Activated CD4-positive, alpha-beta T cell treated with anti-CD3 and anti-CD28 coated beads, Interleukin-2, amount 50 U/mL, for 16 hours (primary cell): ENCODE results near the gene SPSB4.

Experiments used
- DNase-seq: peaks from one replicate; pipeline ENCODE4 v3.0.0-alpha.2; 2020

The SPSB4 gene

DNA sequence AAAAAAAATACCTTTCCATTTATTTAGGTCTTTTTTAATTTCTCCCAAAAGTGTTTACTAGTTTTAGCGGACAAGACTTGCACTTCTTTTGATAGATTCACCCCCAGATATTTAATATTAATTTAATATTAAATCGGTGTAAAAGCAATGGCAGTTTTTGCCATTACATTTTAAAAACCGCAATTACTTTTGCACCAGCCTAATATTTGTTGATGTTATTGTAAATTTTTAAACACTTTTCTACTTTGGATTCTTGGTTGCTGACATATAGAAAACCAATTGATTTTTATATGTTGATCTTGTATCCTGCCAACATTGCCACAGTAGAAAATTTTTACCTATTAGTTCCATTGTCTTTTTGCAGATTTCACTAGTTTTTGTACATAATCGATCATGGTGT lies 116.5 kb downstream of the SPSB4 start:
- DNase-seq: no peak

- DNase-seq: no peak
Observed at GRCh38 chr3:141170678-141171295, 119.6 kb downstream of the SPSB4 start.

- DNase-seq: no peak
Observed at GRCh38 chr3:141174674-141175073, 123.5 kb downstream of the SPSB4 start.

DNA sequence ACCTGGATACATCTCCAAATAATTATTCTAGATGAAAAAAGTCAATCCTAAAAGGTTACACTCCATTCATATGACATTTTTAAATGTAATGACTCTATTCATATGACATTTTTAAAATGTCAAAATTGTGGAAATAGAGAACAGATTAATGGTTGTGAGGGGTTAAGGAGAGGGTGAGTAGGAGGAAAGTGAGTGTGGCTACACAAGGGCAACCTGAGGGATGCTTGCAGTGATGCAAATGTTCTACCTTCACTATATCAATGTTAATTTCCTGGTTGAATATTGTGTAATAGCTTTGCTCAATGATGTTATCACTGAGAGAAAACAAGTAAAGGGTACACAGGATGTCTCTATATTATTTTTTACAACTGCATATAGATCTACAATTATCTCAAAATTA lies 125.6 kb downstream of the SPSB4 start:
- no peak for DNase-seq

- DNase-seq: no peak
Observed at GRCh38 chr3:141178026-141178425, 126.9 kb downstream of the SPSB4 start.

- DNase-seq: no peak
Observed at GRCh38 chr3:141178551-141178950, 127.4 kb downstream of the SPSB4 start.

DNA sequence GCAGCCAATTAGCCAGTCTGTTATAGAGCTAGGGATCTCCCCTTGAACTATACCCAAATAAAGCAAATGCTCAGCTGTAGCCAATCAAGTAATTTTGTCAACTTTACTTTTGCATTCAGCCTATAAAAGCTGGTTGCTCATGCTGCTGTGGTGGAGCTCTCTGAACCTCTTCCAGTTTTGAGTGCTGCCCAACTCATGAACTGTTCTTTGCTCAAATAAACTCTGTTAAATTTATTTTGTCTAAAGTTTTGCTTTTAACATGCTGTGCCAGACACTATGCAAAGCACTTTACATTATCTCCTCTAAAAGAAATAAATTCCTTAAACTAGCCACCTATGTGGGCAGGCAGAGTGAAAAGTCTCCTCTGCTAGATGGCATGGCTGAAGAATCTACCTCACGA lies 128.8 kb downstream of the SPSB4 start:
- no peak for DNase-seq

- no peak for DNase-seq
Observed at GRCh38 chr3:141181196-141181595, 130.0 kb downstream of the SPSB4 start.

GRCh38 chr3:141181819-141182218 lies 130.7 kb downstream of the SPSB4 start:
- DNase-seq: no peak

DNA sequence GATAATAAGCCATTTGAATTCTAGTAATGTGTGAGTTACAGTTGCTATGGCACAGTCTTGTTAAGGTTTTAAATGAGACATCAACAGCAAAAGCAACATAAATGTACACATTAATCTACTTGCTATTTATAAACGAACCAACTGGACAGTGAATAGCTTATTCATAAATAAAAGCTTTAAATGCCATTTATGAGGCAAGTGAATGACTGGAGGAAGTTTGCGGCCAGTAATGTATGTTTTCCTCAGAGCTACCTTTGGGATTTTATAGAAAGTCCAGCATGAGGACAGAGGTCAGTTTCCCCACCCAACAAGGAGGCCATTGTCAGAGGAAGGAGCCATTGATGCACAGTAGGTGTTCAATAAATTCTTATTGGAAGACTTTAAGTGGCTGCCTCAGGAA lies 132.5 kb downstream of the SPSB4 start:
- no peak for DNase-seq

DNA sequence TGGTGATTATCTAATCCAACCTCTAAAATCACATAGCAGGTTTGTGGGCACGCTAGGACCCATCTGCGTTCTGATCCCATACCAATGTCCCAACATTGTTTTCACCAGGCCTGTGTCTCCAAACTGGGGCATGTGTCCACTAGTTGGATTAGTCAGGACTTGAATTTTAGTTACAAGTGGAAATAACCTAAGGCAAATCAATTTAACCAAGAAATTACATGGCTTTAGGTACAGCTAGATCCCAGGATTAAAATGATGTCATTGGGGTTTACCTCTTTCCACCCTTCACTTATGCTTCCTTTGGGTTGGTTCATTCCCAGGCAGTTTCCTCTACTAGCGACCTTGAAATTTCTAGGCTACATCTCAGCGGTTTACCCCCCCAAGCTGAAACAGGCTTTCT lies 133.3 kb downstream of the SPSB4 start:
- DNase-seq: no peak

GRCh38 chr3:141191097-141191749 lies 140.1 kb downstream of the SPSB4 start:
- DNase-seq: no peak

DNA sequence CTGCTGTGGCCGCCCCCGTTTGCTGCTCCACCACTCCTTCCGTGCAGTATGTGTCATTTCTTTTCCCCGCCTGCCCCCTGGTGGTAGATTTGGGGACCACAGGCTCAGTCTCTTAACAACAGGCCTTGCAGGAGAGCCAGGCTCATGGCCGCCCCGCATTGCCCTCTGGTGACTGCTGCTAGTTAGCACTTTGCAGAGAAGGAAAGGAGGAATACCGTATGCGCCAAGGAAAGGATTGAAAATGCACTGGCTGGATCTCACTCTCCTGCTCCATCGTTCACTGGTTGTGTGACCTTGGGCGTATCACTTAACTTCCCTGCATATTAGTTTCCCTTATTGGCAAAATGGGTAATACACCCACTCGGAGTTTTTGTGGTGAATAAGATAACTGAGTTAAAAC lies 141.2 kb downstream of the SPSB4 start:
- peak; percentile 96 for DNase-seq

GRCh38 chr3:141193066-141193830 lies 142.1 kb downstream of the SPSB4 start:
- no peak for DNase-seq
